Nephron (organoid): ENCODE data around the gene ZNF473.

Source experiments
- H3K27ac Mint-ChIP-seq, 3 experiments: 2 replicates each; pipeline ENCODE4 v1.8.0; 2020; ENCODE audit warnings: mixed read lengths in 3 of 3, mild to moderate bottlenecking in 2 of 3, moderate library complexity in 1 of 3
- H3K27me3 Mint-ChIP-seq: 2 replicates; pipeline ENCODE4 v1.8.0; 2021; ENCODE audit warnings: low read depth, mild to moderate bottlenecking, moderate library complexity, mixed read lengths
- H3K36me3 Mint-ChIP-seq: 2 replicates; pipeline ENCODE4 v1.8.0; 2020; ENCODE audit warnings: low read depth, mixed read lengths
- H3K4me1 Mint-ChIP-seq: 2 replicates; pipeline ENCODE4 v1.8.0; 2020; ENCODE audit warnings: mixed read lengths
- H3K4me3 Mint-ChIP-seq, 3 experiments: 2 replicates each; pipeline ENCODE4 v1.8.0; 2020; ENCODE audit warnings: mild to moderate bottlenecking in 3 of 3, mixed read lengths in 3 of 3, moderate library complexity in 2 of 3
- H3K9me3 Mint-ChIP-seq: 2 replicates; pipeline ENCODE4 v1.8.0; 2020; ENCODE audit warnings: mixed read lengths
- TF ChIP-seq, protein P1 (sequence below), 3 experiments: fragments of 200-600 bp; sonication (generic); IDR thresholded peaks; one replicate each; pipeline ENCODE4 v1.5.0; 2021; ENCODE audit warnings: antibody characterized with exemption in 3 of 3; ENCODE audit not compliant: unreplicated experiment in 3 of 3

Gene ZNF473

DNA sequence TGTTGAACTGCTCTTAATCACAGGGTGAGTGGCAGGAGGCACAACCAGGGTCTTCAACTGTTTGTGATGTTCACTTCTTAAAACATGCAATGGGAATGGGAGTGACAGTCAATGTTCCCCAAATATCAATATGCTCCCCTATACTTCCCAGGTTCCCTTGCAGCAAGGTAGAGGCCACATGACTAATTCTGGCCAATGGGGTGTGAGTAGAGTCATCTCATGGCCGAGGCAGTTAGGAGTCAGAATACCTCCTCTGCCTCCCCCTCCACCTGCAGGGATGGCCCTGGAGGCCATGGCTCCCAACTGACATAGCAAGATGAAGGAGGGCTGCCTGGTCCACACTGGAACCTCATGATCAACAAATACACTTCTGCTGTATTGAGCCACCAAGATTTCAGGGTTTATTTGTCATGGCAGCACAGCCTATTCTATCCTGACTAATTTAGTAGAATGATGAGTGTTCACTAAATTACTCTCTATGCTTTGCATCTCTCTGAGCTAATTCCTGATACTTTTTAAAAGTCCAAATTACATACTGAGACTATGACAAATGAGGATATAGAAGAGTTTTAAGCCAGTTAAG is 9.5 kb upstream of the ZNF473 start:
- TF ChIP-seq, protein P1, sequence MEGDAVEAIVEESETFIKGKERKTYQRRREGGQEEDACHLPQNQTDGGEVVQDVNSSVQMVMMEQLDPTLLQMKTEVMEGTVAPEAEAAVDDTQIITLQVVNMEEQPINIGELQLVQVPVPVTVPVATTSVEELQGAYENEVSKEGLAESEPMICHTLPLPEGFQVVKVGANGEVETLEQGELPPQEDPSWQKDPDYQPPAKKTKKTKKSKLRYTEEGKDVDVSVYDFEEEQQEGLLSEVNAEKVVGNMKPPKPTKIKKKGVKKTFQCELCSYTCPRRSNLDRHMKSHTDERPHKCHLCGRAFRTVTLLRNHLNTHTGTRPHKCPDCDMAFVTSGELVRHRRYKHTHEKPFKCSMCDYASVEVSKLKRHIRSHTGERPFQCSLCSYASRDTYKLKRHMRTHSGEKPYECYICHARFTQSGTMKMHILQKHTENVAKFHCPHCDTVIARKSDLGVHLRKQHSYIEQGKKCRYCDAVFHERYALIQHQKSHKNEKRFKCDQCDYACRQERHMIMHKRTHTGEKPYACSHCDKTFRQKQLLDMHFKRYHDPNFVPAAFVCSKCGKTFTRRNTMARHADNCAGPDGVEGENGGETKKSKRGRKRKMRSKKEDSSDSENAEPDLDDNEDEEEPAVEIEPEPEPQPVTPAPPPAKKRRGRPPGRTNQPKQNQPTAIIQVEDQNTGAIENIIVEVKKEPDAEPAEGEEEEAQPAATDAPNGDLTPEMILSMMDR (IDR thresholded peaks at IDR 0.05; ENCODE audit: unreplicated experiment in 3 of 3): no peak
- Mint-ChIP-seq H3K9me3 (no peaks in the 10 kb centered on the region), H3K36me3 (peaks cover 55% of the 10 kb centered on the region), H3K4me3 (no peak overlapping the region), H3K27me3 (no peaks in the 10 kb centered on the region), H3K27ac (no peak overlapping the region), H3K4me1 (no peaks in the 10 kb centered on the region)

GRCh38 chr19:50020481-50020880 is 5.3 kb upstream of the ZNF473 start:
- peaks cover 4% of the 10 kb centered on the region for H3K4me1 Mint-ChIP-seq
- peak overlapping the region in 2 of 3 experiments; percentile 50 to 64 for H3K4me3 Mint-ChIP-seq
- no peaks in the 10 kb centered on the region for H3K27me3 Mint-ChIP-seq
- no peaks in the 10 kb centered on the region for H3K9me3 Mint-ChIP-seq
- H3K36me3 Mint-ChIP-seq: peaks cover 26% of the 10 kb centered on the region
- no peak overlapping the region for H3K27ac Mint-ChIP-seq
- TF ChIP-seq, protein P1 (IDR thresholded peaks at IDR 0.05; ENCODE audit: unreplicated experiment in 3 of 3): no peak

DNA sequence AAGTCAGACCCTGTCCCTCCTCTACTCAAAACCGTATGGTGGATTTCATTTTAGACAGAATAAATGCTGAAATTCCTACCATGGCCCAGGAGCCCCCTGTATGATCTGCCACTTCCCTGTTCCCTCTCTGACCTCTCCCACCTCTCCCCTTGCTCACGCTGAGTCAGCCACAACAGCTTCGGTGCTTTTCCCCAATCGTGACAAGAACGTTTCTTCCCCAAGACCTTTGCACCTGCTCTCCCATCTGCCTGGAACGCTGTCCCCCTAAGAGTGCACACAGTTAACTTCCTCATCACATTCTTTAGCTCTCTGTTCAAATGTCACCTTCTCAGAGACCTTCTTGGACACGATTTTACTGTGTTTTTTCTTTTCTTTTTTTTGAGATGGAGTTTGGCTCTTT is 3.0 kb upstream of the ZNF473 start:
- TF ChIP-seq, protein P1 (IDR thresholded peaks at IDR 0.05; ENCODE audit: unreplicated experiment in 3 of 3): no peak
- Mint-ChIP-seq H3K4me3 (peak overlapping the region; percentile 14 to 54 (median 44)), H3K36me3 (peaks cover 21% of the 10 kb centered on the region), H3K27ac (no peak overlapping the region), H3K27me3 (no peaks in the 10 kb centered on the region), H3K4me1 (peaks cover 17% of the 10 kb centered on the region), H3K9me3 (no peaks in the 10 kb centered on the region)

DNA sequence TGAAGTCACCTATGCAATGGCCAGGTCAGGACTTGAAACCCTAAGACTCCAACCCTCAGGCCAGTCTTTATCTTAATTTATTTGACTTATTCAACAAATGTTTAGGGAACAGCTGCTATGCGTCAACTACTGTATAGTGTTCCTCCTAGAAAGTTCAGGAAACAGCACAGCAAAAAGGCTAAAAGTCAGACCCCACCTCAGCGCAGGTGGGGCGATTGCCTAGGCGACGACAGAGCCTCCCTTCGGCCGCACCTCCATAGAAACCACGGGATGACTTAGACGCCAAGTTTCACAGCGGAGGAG is 1.1 kb upstream of the ZNF473 start:
- Mint-ChIP-seq H3K4me3 (peak overlapping the region; percentile 94 to 97 (median 95)), H3K36me3 (peaks cover 17% of the 10 kb centered on the region), H3K27me3 (no peaks in the 10 kb centered on the region), H3K27ac (peak overlapping the region in 2 of 3 experiments; percentile 44 to 88), H3K4me1 (peaks cover 17% of the 10 kb centered on the region), H3K9me3 (no peaks in the 10 kb centered on the region)
- TF ChIP-seq, protein P1 (IDR thresholded peaks at IDR 0.05; ENCODE audit: unreplicated experiment in 3 of 3): no peak

DNA sequence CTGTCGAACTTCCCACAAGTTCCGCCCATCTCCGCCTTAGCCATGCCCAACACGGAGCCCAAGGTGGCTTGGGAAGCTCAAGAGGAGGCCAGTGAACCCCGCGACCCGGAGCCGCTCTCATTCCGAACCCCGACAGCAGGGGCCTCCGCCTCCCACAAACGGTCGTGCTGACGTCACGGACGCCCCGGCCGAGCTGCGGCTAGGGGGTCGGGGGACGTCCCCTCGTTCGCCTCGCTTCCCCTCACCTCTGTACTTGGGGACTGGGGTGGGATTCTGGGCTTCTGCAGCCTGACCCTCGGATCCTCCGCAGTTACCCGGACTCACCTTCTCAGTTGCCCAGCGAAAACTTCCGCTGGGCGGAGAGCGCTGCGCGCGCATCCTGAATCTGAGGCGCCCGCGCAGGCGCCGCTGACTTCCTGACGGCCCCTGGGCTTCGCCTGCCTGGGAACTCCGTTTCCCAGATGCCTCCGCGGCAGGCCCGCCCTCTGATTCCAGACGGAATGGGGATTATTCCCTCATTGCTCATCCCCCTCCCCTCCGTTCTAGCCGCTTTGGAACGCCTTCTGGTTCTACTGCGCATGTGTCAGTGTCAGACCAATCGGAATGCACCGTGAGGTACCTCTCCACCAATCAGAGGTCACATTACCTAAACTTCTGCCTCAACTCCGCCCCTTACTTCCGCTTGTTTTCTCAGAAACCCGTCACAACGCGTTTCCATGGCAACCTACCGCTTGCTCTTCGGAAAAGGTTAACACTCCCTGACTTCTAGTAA is 597 bp upstream of the ZNF473 start, which contains the start of gene VRK3:
Gene VRK3 (minus strand): TSS at position 351 of the 772 bp plus-strand sequence. CDS start 9,210 bp downstream, outside the sequence.
- peaks cover 20% of the 10 kb centered on the region for H3K36me3 Mint-ChIP-seq
- peak within 1 kb of the TSS; percentile 67 to 91 (median 88) for H3K27ac Mint-ChIP-seq
- H3K4me3 Mint-ChIP-seq: peak within 1 kb of the TSS; percentile 94 to 97 (median 95)
- H3K27me3 Mint-ChIP-seq: no peaks in the 10 kb centered on the region
- peaks cover 17% of the 10 kb centered on the region for H3K4me1 Mint-ChIP-seq
- TF ChIP-seq, protein P1 (IDR thresholded peaks at IDR 0.05; ENCODE audit: unreplicated experiment in 3 of 3): no peak
- H3K9me3 Mint-ChIP-seq: no peaks in the 10 kb centered on the region
